ENCODE data around the gene SAG.
"Not testable (repeated sequence)": the region's sequence is repeated elsewhere in the genome, so short reads cannot be mapped to it uniquely, and the experiment has no call there.

DNA sequence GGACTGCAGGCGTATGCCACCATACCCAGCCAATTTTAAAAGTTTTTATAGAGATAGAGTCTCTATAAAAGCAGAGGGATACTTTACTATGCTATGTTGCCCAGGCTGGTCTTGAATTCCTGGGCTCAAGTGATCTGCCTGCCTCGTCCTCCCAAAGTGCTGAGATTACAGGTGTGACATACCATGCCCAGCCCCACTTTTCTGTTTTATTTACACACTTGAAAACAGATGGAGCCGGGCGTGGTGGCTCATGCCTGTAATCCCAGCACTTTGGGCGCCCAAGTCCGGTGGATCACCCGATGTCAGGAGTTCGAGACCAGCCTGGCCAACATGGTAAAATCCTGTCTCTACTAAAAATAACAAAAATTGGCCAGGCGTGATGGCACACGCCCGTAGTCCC is 67.2 kb downstream of the SAG start:
- not testable (repeated sequence) for TF ChIP-seq POLR2A (IDR thresholded peaks at IDR 0.05); POLR2AphosphoS5 (IDR thresholded peaks at IDR 0.05); EP300 (IDR thresholded peaks at IDR 0.05; ENCODE audit: low read depth)
- TF ChIP-seq, protein P1, sequence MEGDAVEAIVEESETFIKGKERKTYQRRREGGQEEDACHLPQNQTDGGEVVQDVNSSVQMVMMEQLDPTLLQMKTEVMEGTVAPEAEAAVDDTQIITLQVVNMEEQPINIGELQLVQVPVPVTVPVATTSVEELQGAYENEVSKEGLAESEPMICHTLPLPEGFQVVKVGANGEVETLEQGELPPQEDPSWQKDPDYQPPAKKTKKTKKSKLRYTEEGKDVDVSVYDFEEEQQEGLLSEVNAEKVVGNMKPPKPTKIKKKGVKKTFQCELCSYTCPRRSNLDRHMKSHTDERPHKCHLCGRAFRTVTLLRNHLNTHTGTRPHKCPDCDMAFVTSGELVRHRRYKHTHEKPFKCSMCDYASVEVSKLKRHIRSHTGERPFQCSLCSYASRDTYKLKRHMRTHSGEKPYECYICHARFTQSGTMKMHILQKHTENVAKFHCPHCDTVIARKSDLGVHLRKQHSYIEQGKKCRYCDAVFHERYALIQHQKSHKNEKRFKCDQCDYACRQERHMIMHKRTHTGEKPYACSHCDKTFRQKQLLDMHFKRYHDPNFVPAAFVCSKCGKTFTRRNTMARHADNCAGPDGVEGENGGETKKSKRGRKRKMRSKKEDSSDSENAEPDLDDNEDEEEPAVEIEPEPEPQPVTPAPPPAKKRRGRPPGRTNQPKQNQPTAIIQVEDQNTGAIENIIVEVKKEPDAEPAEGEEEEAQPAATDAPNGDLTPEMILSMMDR (IDR thresholded peaks at IDR 0.05) = not testable (repeated sequence)

All from transverse colon (tissue), 4 donors.